SK-N-SH treated with all-trans-retinoic acid at 6 μM for 48 hours (cell line): Measurements from ENCODE around the gene NECAB3.

Experiments
- ATAC-seq: fragments of 200-7000 bp; cut with Tn5 transposase; 3 replicates; pipeline ENCODE4 v1.9.1; 2020; ENCODE audit warnings: mild to moderate bottlenecking, moderate library complexity
- ARNTL ChIP-seq: fragments of 450-650 bp; formaldehyde crosslinking; IDR thresholded peaks from 2 replicates; pipeline ENCODE4 v1.5.0; 2020; ENCODE audit warnings: low read depth, mild to moderate bottlenecking, moderate library complexity, borderline replicate concordance
- BACH2 ChIP-seq: fragments of 250-450 bp; sonication (Bioruptor Pico); IDR thresholded peaks from 2 replicates; pipeline ENCODE4 v1.9.0; 2021; ENCODE audit warnings: mild to moderate bottlenecking, borderline replicate concordance
- CREB5 ChIP-seq: fragments of 250-450 bp; sonication (Bioruptor Pico); IDR thresholded peaks from 2 replicates; pipeline ENCODE4 v1.5.1; 2020; ENCODE audit warnings: low read depth, mild to moderate bottlenecking, moderate library complexity
- CSDC2 ChIP-seq: fragments of 250-450 bp; sonication (Bioruptor Pico); IDR thresholded peaks from 2 replicates; pipeline ENCODE4 v1.5.0; 2020; ENCODE audit warnings: mild to moderate bottlenecking, moderate library complexity
- CSRNP3 ChIP-seq: fragments of 250-450 bp; sonication (Bioruptor Pico); IDR thresholded peaks from 2 replicates; pipeline ENCODE4 v1.5.1; 2021; ENCODE audit warnings: mild to moderate bottlenecking, moderate library complexity
- ESRRG ChIP-seq: fragments of 250-450 bp; sonication (Bioruptor Pico); IDR thresholded peaks from 2 replicates; pipeline ENCODE4 v1.6.1; 2021; ENCODE audit warnings: mild to moderate bottlenecking
- GLIS3 ChIP-seq: fragments of 250-450 bp; sonication (Bioruptor Pico); IDR thresholded peaks from 2 replicates; pipeline ENCODE4 v1.5.0; 2020; ENCODE audit warnings: mild to moderate bottlenecking, moderate library complexity
- ISL1 ChIP-seq: fragments of 250-450 bp; sonication (Bioruptor Pico); IDR thresholded peaks from 2 replicates; pipeline ENCODE4 v2.1.2; 2022; ENCODE audit warnings: mild to moderate bottlenecking, moderate library complexity
- OSR1 ChIP-seq: fragments of 250-450 bp; sonication (Bioruptor Pico); IDR thresholded peaks from 2 replicates; pipeline ENCODE4 v1.8.0; 2022; ENCODE audit warnings: moderate library complexity, mild to moderate bottlenecking, inconsistent platforms
- PATZ1 ChIP-seq: fragments of 250-450 bp; sonication (Bioruptor Pico); IDR thresholded peaks from 2 replicates; pipeline ENCODE4 v1.8.0; 2020; ENCODE audit warnings: mild to moderate bottlenecking, moderate library complexity, borderline replicate concordance
- POU6F1 ChIP-seq: fragments of 250-450 bp; sonication (Bioruptor Pico); IDR thresholded peaks from 2 replicates; pipeline ENCODE4 v1.8.0; 2021; ENCODE audit warnings: low read depth, mild to moderate bottlenecking, moderate library complexity, borderline replicate concordance
- PPARA ChIP-seq: fragments of 250-450 bp; sonication (Bioruptor Pico); IDR thresholded peaks from 2 replicates; pipeline ENCODE4 v1.5.0; 2020; ENCODE audit warnings: mild to moderate bottlenecking, borderline replicate concordance
- RARB ChIP-seq: fragments of 250-450 bp; sonication (Bioruptor Pico); IDR thresholded peaks from 2 replicates; pipeline ENCODE4 v1.8.0; 2021; ENCODE audit warnings: mild to moderate bottlenecking, moderate library complexity
- SNAI2 ChIP-seq: fragments of 250-450 bp; sonication (Bioruptor Pico); IDR thresholded peaks from 2 replicates; pipeline ENCODE4 v1.5.0; 2020; ENCODE audit warnings: mild to moderate bottlenecking, moderate library complexity
- TCF4 ChIP-seq: fragments of 250-450 bp; sonication (Bioruptor Pico); IDR thresholded peaks from 2 replicates; pipeline ENCODE4 v1.8.0; 2021; ENCODE audit warnings: mild to moderate bottlenecking, moderate library complexity, borderline replicate concordance
- TOX ChIP-seq: fragments of 250-450 bp; sonication (Bioruptor Pico); IDR thresholded peaks from 2 replicates; pipeline ENCODE4 v1.8.0; 2021; ENCODE audit warnings: mild to moderate bottlenecking, moderate library complexity, borderline replicate concordance
- TSHZ2 ChIP-seq: fragments of 250-450 bp; sonication (Bioruptor Pico); IDR thresholded peaks from 2 replicates; pipeline ENCODE4 v1.5.0; 2020; ENCODE audit warnings: mild to moderate bottlenecking, moderate library complexity
- ZC3H10 ChIP-seq: fragments of 250-450 bp; sonication (Bioruptor Pico); IDR thresholded peaks from 2 replicates; pipeline ENCODE4 v1.5.1; 2021; ENCODE audit warnings: mild to moderate bottlenecking, moderate library complexity
- ZFP30 ChIP-seq: fragments of 450-650 bp; formaldehyde crosslinking; IDR thresholded peaks from 2 replicates; pipeline ENCODE4 v1.5.0; 2022; ENCODE audit warnings: mild to moderate bottlenecking, moderate library complexity
- ZNF565 ChIP-seq: fragments of 450-650 bp; formaldehyde crosslinking; conservative IDR thresholded peaks from 2 replicates; pipeline ENCODE4 v1.5.0; 2020; ENCODE audit warnings: low read depth, mild to moderate bottlenecking, moderate library complexity
- ZNF8 ChIP-seq: fragments of 450-650 bp; formaldehyde crosslinking; IDR thresholded peaks from 2 replicates; pipeline ENCODE4 v1.5.0; 2020; ENCODE audit warnings: mild to moderate bottlenecking, moderate library complexity

The NECAB3 gene

DNA sequence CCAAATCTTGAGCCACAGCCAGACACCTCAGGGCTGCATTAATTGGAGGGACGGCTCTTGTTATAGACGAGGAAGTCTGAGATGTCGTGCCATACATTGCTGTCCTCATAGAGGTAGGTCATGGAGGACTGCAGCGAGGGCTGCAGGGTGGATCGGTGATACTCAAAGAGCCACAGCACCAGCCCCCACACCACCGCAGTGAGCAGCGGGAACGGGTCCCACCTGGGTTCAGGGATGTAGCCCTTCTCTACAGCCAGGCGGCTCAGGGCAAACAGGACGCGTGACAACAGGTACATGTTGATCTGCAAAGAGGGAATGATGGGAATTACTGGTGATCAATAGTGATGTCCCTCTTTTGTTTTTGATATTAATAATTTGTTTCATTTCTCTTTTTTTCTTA lies 33.4 kb upstream of the NECAB3 start:
- no peak for ATAC-seq
- TF ChIP-seq BACH2 (CRISPR knock-in tag) (no peak), ZNF565 (CRISPR knock-in tag) (no peak), SNAI2 (CRISPR knock-in tag) (no peak), ZNF8 (no peak), PATZ1 (no peak), TSHZ2 (CRISPR knock-in tag) (no peak), TOX (CRISPR knock-in tag) (no peak), ARNTL (CRISPR knock-in tag) (no peak), PPARA (CRISPR knock-in tag) (no peak), GLIS3 (CRISPR knock-in tag) (no peak), POU6F1 (CRISPR knock-in tag) (no peak), ISL1 (CRISPR knock-in tag) (no peak), RARB (CRISPR knock-in tag) (no peak), TCF4 (no peak), CSRNP3 (CRISPR knock-in tag) (no peak), OSR1 (no peak), CSDC2 (no peak), ZC3H10 (CRISPR knock-in tag) (no peak), CREB5 (CRISPR knock-in tag) (no peak)

- no peak for TF ChIP-seq PPARA (CRISPR knock-in tag)
- no peak for TF ChIP-seq TOX (CRISPR knock-in tag)
- TF ChIP-seq ISL1 (CRISPR knock-in tag): no peak
- no peak for TF ChIP-seq PATZ1
- TF ChIP-seq ZFP30 (CRISPR knock-in tag): no peak
- no peak for TF ChIP-seq RARB (CRISPR knock-in tag)
- TF ChIP-seq TSHZ2 (CRISPR knock-in tag): no peak
- no peak for TF ChIP-seq ESRRG (CRISPR knock-in tag)
- TF ChIP-seq ZC3H10 (CRISPR knock-in tag): no peak
- no peak for TF ChIP-seq ARNTL (CRISPR knock-in tag)
- no peak for TF ChIP-seq CSRNP3 (CRISPR knock-in tag)
- TF ChIP-seq BACH2 (CRISPR knock-in tag): no peak
- TF ChIP-seq GLIS3 (CRISPR knock-in tag): no peak
- no peak for ATAC-seq
Observed at GRCh38 chr20:33704197-33704924, 30.1 kb upstream of the NECAB3 start.
